MM.1S (cell line): ENCODE measurements around the gene GPR26.

Source experiments
- CTCF ChIP-seq: fragments of 300-600 bp; sonication (generic); IDR thresholded peaks from 2 replicates; pipeline ENCODE4 v1.5.1; 2016; ENCODE audit warnings: antibody characterized with exemption, low read length, mixed read lengths
- EZH2 ChIP-seq: fragments of 300-600 bp; sonication (generic); optimal IDR thresholded peaks from 2 replicates; pipeline ENCODE3; 2017; ENCODE audit warnings: low read depth, mild to moderate bottlenecking, antibody characterized with exemption, low read length, mixed read lengths
- EZH2phosphoT487 ChIP-seq: fragments of 300-600 bp; sonication (generic); IDR thresholded peaks from 2 replicates; pipeline ENCODE4 v1.6.1; 2018; ENCODE audit warnings: antibody characterized with exemption, low read length

GRCh38 chr10:123636598-123637325, 29.4 kb upstream of the GPR26 start:
- TF ChIP-seq EZH2phosphoT487 = no peak
- TF ChIP-seq CTCF = no peak
- no peak for TF ChIP-seq EZH2
